ENCODE data around the gene ECSCR. TPM values are rescaled to one million over a fixed set of nuclear protein-coding genes. Genes with fewer than 3 reads are reported as not detected.

ECSCR gene
- total RNA-seq, 4 donors from 2014 or later = 7.9 to 42.9 (median 31.4) TPM

DNA sequence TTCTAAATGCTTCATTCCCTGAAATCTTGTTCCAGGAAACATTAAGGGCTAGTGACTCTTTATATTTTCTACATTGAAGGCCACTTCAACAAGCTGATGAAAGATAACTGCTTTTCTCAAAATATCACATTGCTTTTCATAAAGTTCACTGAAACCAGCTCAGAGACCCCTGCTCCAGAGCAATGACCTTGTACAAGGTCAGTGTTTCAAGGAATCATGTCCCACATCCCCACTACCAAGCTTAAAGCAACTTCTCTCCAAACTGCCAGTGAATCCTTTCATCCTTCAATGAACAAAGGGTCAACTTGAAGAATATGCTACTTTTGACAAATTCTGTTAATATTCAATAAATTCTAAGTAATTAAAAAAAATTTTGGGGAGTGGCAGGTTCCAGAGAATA, 46.7 kb downstream of the ECSCR start:
- no peak for DNase-seq (ENCODE audit: extremely low spot score)
- Histone ChIP-seq H3K27me3 (no peaks in the 10 kb centered on the region), H3K27ac (replicated peaks in 1 of 4) (peak overlapping the region; percentile 72 to 84 (median 80)), H3K4me1 (peaks cover 63 to 74% (median 71%) of the 10 kb centered on the region in 4 donors), H3K36me3 (peaks cover 0 to 35% (median 24%) of the 10 kb centered on the region in 4 donors), H3K9me3 (no peaks in the 10 kb centered on the region), H3K4me3 (no peak overlapping the region)
- TF ChIP-seq POLR2A (IDR thresholded peaks at IDR 0.05; ENCODE audit: low read depth) = no peak
- intact Hi-C loops (cut with DNase I) = no loop called here

DNA sequence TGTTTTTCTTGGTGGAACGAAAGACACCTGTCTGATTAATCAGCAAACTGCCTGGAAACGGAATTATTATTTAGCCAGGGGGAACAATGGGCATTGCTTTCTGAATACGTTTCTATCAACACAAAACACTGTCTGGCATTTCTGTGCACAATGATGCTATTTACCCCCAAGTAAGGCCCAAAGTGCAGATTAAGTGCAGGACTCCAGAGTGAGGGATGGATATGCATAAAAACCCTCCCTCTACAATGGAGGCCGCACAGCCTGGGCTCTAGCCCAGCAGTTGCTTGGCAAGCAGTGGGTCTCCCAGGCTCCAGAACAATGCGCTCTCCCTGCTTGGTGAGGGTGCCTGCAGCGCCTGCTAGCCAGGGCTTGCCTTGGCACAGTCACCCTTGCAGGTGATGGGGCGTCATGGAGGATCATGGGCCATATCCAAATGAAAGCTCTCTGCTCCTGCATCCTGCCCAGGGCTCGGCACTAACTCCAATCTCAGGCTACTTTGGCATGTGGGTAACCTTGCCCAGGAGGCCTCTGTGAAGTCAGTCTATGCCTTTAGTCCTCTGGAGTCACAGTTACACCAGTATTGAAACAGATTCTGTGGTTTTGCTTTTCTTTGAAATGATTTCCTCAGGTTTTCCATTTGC, 47.2 kb downstream of the ECSCR start:
- TF ChIP-seq POLR2AphosphoS5 (IDR thresholded peaks at IDR 0.05) (peak in 1 of 2 donors; percentile 32), POLR2A (IDR thresholded peaks at IDR 0.05; ENCODE audit: low read depth) (no peak)
- 29% methylated on average over 3 of the region's 8 CpGs for WGBS
- intact Hi-C loops (cut with DNase I) = no loop called here
- peaks cover 0 to 35% (median 22%) of the 10 kb centered on the region in 4 donors for H3K36me3 ChIP-seq
- no peaks in the 10 kb centered on the region for H3K9me3 ChIP-seq
- peak overlapping the region; percentile 72 to 84 (median 80) for H3K27ac ChIP-seq (replicated peaks in 1 of 4)
- no peak for DNase-seq (ENCODE audit: extremely low spot score)
- H3K27me3 ChIP-seq = no peaks in the 10 kb centered on the region
- no peak overlapping the region for H3K4me3 ChIP-seq
- peaks cover 68 to 78% (median 71%) of the 10 kb centered on the region in 4 donors for H3K4me1 ChIP-seq

DNA sequence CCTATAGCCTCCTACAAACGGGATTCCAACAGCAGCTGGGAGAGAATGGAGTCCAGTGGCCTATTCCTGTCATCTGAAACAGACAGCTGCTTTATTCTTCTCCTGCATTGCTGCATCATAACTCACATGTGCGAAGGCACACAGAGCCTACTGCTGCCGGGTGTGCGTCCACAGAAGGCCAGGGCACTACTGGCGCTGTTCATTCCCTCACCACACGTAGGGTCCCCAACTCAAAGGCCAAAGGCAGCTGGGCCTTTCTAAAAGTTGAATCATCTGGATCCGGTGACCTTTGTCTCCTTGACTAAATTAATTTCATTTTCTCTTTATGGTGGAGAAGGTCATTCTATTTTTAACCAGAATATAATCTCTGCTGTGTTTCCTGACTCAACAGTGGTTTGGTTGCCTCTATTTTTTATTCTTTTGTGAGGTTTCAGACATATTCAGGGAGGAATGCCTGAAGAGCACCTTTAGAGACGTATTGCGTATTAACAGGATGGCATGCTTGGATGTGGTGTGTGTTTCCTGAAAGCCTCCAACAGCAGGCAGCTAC, 47.9 kb downstream of the ECSCR start:
- no peaks in the 10 kb centered on the region for H3K27me3 ChIP-seq
- intact Hi-C loops (cut with DNase I) = no loop called here
- peak overlapping the region; percentile 72 to 84 (median 80) for H3K27ac ChIP-seq (replicated peaks in 1 of 4)
- no peaks in the 10 kb centered on the region for H3K9me3 ChIP-seq
- TF ChIP-seq EP300 (IDR thresholded peaks at IDR 0.05) = no peak
- TF ChIP-seq POLR2AphosphoS5 (IDR thresholded peaks at IDR 0.05) = peak in 1 of 2 donors; percentile 35
- H3K4me1 ChIP-seq = peaks cover 61 to 73% (median 67%) of the 10 kb centered on the region in 4 donors
- H3K36me3 ChIP-seq = peaks cover 0 to 29% (median 15%) of the 10 kb centered on the region in 4 donors
- WGBS = 35% methylated on average over 8 of the region's 9 CpGs
- no peak for DNase-seq (ENCODE audit: extremely low spot score)
- no peak overlapping the region for H3K4me3 ChIP-seq

DNA sequence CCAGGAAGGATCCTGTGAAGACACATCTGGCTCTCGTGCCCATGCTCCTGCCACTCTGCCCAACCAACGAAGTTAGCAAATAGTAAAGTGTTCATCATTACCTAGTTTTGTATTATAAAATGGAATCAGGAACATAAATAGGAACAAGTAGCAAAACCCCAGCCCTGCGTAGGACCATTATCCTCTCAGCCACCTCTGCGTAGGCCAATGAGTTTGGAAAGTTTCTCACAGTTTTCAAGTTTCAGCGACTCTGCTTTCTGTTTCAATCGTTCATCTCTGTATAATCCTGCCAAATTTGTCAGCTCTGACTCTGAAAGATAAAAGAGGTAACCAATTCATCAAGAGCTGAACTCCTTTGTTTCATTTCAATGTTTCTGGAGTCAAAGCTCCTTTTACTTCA, 48.6 kb downstream of the ECSCR start:
- intact Hi-C loops (cut with DNase I) = no loop called here
- H3K27ac ChIP-seq (replicated peaks in 1 of 4) = peak overlapping the region; percentile 72 to 84 (median 80)

DNA sequence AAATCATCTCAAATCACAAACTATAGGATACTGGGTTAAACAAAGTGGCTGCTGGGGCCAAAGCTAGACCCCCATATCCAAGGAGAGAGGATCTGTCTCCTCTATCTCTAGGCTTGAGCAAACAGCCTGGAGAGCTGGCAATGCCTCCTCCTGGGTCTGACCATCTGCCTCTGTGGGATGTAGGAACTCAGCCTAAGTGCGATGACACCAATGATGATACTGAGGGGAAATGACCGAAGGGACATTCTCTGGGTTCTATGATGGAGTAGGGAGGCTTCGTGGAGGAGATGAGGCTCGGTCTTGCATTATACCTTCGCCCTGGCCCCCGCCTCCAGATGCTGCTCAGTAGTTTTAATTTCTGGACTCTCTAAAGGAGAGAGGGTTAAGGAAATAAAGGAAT, 49.4 kb downstream of the ECSCR start:
- no peak overlapping the region for H3K4me3 ChIP-seq
- no peak for DNase-seq (ENCODE audit: extremely low spot score)
- H3K4me1 ChIP-seq = peaks cover 46 to 60% (median 52%) of the 10 kb centered on the region in 4 donors
- H3K9me3 ChIP-seq = no peaks in the 10 kb centered on the region
- intact Hi-C loops (cut with DNase I) = no loop called here
- peaks cover 0 to 23% (median 5%) of the 10 kb centered on the region in 4 donors for H3K36me3 ChIP-seq
- no peak for TF ChIP-seq POLR2AphosphoS5 (IDR thresholded peaks at IDR 0.05)
- no peak for TF ChIP-seq EP300 (IDR thresholded peaks at IDR 0.05)
- TF ChIP-seq, protein P1, sequence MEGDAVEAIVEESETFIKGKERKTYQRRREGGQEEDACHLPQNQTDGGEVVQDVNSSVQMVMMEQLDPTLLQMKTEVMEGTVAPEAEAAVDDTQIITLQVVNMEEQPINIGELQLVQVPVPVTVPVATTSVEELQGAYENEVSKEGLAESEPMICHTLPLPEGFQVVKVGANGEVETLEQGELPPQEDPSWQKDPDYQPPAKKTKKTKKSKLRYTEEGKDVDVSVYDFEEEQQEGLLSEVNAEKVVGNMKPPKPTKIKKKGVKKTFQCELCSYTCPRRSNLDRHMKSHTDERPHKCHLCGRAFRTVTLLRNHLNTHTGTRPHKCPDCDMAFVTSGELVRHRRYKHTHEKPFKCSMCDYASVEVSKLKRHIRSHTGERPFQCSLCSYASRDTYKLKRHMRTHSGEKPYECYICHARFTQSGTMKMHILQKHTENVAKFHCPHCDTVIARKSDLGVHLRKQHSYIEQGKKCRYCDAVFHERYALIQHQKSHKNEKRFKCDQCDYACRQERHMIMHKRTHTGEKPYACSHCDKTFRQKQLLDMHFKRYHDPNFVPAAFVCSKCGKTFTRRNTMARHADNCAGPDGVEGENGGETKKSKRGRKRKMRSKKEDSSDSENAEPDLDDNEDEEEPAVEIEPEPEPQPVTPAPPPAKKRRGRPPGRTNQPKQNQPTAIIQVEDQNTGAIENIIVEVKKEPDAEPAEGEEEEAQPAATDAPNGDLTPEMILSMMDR (IDR thresholded peaks at IDR 0.05) = no peak
- TF ChIP-seq POLR2A (IDR thresholded peaks at IDR 0.05; ENCODE audit: low read depth) = no peak
- H3K27ac ChIP-seq (replicated peaks in 1 of 4) = peak overlapping the region; percentile 72 to 84 (median 80)
- no peaks in the 10 kb centered on the region for H3K27me3 ChIP-seq
- WGBS = 98% methylated on average over 6 of the region's 6 CpGs

More for the DNA sequence above, 48.6 kb downstream of the ECSCR start:
- TF ChIP-seq, protein P1 (IDR thresholded peaks at IDR 0.05) = no peak
- TF ChIP-seq EP300 (IDR thresholded peaks at IDR 0.05) = no peak
- TF ChIP-seq POLR2AphosphoS5 (IDR thresholded peaks at IDR 0.05) = no peak
- TF ChIP-seq POLR2A (IDR thresholded peaks at IDR 0.05; ENCODE audit: low read depth) = no peak
- no peaks in the 10 kb centered on the region for H3K27me3 ChIP-seq
- H3K4me3 ChIP-seq = no peak overlapping the region
- WGBS = 64% methylated on average over 6 of the region's 6 CpGs
- DNase-seq (ENCODE audit: extremely low spot score) = no peak
- peaks cover 54 to 67% (median 60%) of the 10 kb centered on the region in 4 donors for H3K4me1 ChIP-seq
- H3K36me3 ChIP-seq = peaks cover 0 to 23% (median 8%) of the 10 kb centered on the region in 4 donors
- no peaks in the 10 kb centered on the region for H3K9me3 ChIP-seq

DNA sequence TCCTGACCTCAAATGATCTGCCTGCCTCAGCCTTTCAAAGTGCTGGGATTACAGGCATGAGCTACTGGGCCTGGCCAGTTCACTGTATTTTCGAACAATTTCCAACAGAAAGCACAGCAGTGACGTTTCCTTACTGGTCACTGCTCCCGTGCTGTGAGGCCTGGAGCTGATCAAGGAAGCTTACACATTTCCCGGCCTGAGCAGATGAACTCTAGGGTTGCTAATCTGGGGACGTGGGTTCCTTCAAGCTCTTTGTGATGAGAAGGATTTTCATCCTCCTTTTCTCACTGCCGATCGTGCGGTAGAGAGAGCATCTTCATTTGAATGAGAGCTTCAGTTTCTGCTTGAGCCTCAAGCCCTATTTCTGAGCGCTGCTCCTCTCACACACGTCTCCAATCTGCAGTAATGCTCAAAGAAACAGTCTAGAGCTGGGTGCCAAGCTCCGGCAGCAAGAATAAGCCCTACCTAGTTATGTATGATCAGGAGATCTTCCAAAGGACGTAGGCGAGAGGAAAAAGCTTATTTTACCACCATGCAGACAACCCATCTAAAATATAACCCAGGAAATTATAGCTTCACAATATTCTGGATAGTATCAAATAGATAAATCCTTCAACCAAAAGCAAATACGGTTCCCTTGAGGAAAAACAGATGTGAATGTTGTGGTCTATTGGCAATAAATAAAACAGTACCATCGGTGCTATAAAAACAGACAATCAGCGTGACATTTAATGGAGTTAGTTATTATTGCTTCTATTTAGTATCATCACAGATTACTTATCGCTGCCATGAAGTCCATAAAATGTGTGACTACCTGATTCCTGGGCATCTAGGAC, 51.3 kb downstream of the ECSCR start:
- Histone ChIP-seq H3K27me3 (no peaks in the 10 kb centered on the region), H3K4me3 (no peak overlapping the region), H3K36me3 (peaks cover 0 to 23% (median 3%) of the 10 kb centered on the region in 4 donors), H3K27ac (replicated peaks in 1 of 4) (peak overlapping the region; percentile 30 to 60 (median 43)), H3K9me3 (no peaks in the 10 kb centered on the region), H3K4me1 (peaks cover 28 to 41% (median 33%) of the 10 kb centered on the region in 4 donors)
- TF ChIP-seq POLR2AphosphoS5 (IDR thresholded peaks at IDR 0.05) = peak in 1 of 2 donors; percentile 32
- no peak for TF ChIP-seq EP300 (IDR thresholded peaks at IDR 0.05)
- TF ChIP-seq POLR2A (IDR thresholded peaks at IDR 0.05; ENCODE audit: low read depth) = no peak
- intact Hi-C loops (cut with DNase I) = no loop called here
- 75% methylated on average over 17 of the region's 17 CpGs for WGBS
- no peak for DNase-seq (ENCODE audit: extremely low spot score)
